ENCODE measurements around the gene RPGRIP1L. TPM values are rescaled to one million over a fixed set of nuclear protein-coding genes. Genes with fewer than 3 reads are reported as not detected.

The RPGRIP1L gene
- total RNA-seq, 1 donor from 2014 or later, result 23.2 TPM

DNA sequence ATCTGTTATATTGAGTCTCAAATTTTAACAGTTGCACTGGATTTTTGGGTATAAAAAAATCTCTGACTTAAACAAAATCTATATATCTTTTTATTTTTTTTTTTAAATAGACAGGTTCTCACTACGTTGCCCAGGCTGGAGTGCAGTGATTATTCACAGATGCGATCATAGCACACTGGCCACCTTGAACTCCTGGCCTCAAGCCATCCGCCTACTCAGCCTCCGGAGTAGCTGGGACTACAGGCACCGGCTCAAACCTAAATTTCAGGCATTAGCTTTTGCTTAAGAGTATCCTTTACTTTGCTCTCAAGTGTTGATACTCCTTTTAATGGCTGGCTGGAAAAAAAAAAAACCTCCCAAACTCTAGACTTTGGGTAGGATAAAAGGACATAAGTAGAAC, 61.6 kb downstream of the RPGRIP1L start:
- Mint-ChIP-seq H3K4me1 (no peaks in the 10 kb centered on the region), H3K9me3 (peaks cover 15% of the 10 kb centered on the region), H3K27ac (no peak overlapping the region), H3K27me3 (ENCODE audit: insufficient read depth, low read depth) (peaks cover 2% of the 10 kb centered on the region), H3K4me3 (no peak overlapping the region), H3K36me3 (peaks cover 39% of the 10 kb centered on the region)
- no peaks in the 10 kb centered on the region for H3K36me3 ChIP-seq
- H3K9ac ChIP-seq, result no peak overlapping the region
- no peaks in the 10 kb centered on the region for H3K4me1 ChIP-seq
- no peaks in the 10 kb centered on the region for H4K20me1 ChIP-seq (ENCODE audit: low read depth)
- H3F3A ChIP-seq (ENCODE audit: low read depth), result no peaks in the 10 kb centered on the region
- H3K27ac ChIP-seq, result no peak overlapping the region
- H2AFZ ChIP-seq (replicated peaks), result no peak overlapping the region
- no peak overlapping the region for H3K4me2 ChIP-seq
- H3K27me3 ChIP-seq, result no peaks in the 10 kb centered on the region
- H3K4me3 ChIP-seq, result no peak overlapping the region
- no peak for DNase-seq (ENCODE audit: low spot score)
- no peak for TF ChIP-seq EZH2 (IDR thresholded peaks at IDR 0.05)
- no peak for TF ChIP-seq EZH2phosphoT487 (IDR thresholded peaks at IDR 0.05)
- TF ChIP-seq, protein P1, sequence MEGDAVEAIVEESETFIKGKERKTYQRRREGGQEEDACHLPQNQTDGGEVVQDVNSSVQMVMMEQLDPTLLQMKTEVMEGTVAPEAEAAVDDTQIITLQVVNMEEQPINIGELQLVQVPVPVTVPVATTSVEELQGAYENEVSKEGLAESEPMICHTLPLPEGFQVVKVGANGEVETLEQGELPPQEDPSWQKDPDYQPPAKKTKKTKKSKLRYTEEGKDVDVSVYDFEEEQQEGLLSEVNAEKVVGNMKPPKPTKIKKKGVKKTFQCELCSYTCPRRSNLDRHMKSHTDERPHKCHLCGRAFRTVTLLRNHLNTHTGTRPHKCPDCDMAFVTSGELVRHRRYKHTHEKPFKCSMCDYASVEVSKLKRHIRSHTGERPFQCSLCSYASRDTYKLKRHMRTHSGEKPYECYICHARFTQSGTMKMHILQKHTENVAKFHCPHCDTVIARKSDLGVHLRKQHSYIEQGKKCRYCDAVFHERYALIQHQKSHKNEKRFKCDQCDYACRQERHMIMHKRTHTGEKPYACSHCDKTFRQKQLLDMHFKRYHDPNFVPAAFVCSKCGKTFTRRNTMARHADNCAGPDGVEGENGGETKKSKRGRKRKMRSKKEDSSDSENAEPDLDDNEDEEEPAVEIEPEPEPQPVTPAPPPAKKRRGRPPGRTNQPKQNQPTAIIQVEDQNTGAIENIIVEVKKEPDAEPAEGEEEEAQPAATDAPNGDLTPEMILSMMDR (IDR thresholded peaks at IDR 0.05), result no peak
- no peaks in the 10 kb centered on the region for H3K79me2 ChIP-seq (ENCODE audit: low read depth)
- H3K9me3 ChIP-seq (ENCODE audit: low read depth), result no peaks in the 10 kb centered on the region

DNA sequence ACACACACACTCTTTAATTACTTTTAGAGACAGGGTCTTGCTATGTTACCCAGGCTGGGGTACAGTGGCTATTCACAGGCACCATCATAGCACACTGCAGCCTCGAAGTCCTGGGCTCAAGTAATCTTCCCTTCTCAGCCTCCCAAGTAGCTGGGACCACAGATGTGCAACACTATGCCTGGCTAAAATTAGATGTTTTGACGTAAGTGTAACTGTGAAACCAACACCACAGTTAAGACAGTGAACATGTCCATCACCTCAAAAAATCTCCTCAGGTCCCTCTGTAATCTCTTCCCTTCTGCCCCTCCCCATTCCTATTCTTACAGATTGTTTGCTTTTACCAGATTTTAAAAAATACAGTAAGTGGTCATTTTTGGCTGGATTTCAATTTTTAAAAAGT, 66.7 kb downstream of the RPGRIP1L start:
- Histone ChIP-seq H3K4me3 (no peak overlapping the region), H2AFZ (replicated peaks) (no peak overlapping the region), H3K36me3 (no peaks in the 10 kb centered on the region), H4K20me1 (ENCODE audit: low read depth) (no peaks in the 10 kb centered on the region), H3K4me2 (no peak overlapping the region), H3K9me3 (ENCODE audit: low read depth) (no peaks in the 10 kb centered on the region), H3K27ac (no peak overlapping the region), H3K79me2 (ENCODE audit: low read depth) (no peaks in the 10 kb centered on the region), H3K27me3 (no peaks in the 10 kb centered on the region), H3K9ac (no peak overlapping the region), H3F3A (ENCODE audit: low read depth) (no peaks in the 10 kb centered on the region), H3K4me1 (peaks cover 10% of the 10 kb centered on the region)
- TF ChIP-seq EZH2phosphoT487 (IDR thresholded peaks at IDR 0.05), result no peak
- TF ChIP-seq EZH2 (IDR thresholded peaks at IDR 0.05), result no peak
- TF ChIP-seq, protein P1 (IDR thresholded peaks at IDR 0.05), result no peak
- Mint-ChIP-seq H3K36me3 (peaks cover 25% of the 10 kb centered on the region), H3K9me3 (no peaks in the 10 kb centered on the region), H3K27me3 (ENCODE audit: insufficient read depth, low read depth) (no peaks in the 10 kb centered on the region), H3K4me1 (peaks cover 5% of the 10 kb centered on the region), H3K4me3 (no peak overlapping the region), H3K27ac (no peak overlapping the region)
- no peak for DNase-seq (ENCODE audit: low spot score)

DNA sequence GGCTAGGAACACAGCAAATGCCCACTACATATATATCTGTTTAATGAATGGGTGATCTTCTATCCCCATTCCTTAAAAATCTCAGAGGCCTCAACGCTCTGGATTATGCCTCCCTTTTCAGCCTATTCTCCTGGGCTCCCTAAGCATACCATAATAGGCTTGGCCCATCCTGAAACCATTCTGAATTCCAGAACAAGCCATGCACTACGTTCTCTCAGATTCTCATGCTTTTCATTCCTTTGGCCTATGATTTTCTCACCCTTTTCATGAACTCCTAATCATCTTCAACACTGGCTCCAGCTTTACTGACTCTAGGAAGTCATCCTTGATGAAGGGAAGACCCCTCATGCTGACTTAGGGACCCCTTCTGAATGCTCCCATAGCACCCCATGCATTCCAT, 71.1 kb downstream of the RPGRIP1L start:
- H3K9ac ChIP-seq, result no peak overlapping the region
- peaks cover 5% of the 10 kb centered on the region for H3K4me1 Mint-ChIP-seq
- no peaks in the 10 kb centered on the region for H3K9me3 Mint-ChIP-seq
- no peak overlapping the region for H2AFZ ChIP-seq (replicated peaks)
- peaks cover 18% of the 10 kb centered on the region for H3K36me3 Mint-ChIP-seq
- DNase-seq (ENCODE audit: low spot score), result peak; percentile 31
- H3K9me3 ChIP-seq (ENCODE audit: low read depth), result no peaks in the 10 kb centered on the region
- H3K36me3 ChIP-seq, result no peaks in the 10 kb centered on the region
- no peak overlapping the region for H3K4me2 ChIP-seq
- no peaks in the 10 kb centered on the region for H3K27me3 ChIP-seq
- H3K27ac Mint-ChIP-seq, result no peak overlapping the region
- TF ChIP-seq EZH2phosphoT487 (IDR thresholded peaks at IDR 0.05) (no peak), EZH2 (IDR thresholded peaks at IDR 0.05) (no peak)
- TF ChIP-seq, protein P1 (IDR thresholded peaks at IDR 0.05), result no peak
- H3K4me3 ChIP-seq, result no peak overlapping the region
- H3K4me1 ChIP-seq, result peaks cover 11% of the 10 kb centered on the region
- no peaks in the 10 kb centered on the region for H3F3A ChIP-seq (ENCODE audit: low read depth)
- no peaks in the 10 kb centered on the region for H3K27me3 Mint-ChIP-seq (ENCODE audit: insufficient read depth, low read depth)
- H3K4me3 Mint-ChIP-seq, result no peak overlapping the region
- H3K79me2 ChIP-seq (ENCODE audit: low read depth), result no peaks in the 10 kb centered on the region
- H4K20me1 ChIP-seq (ENCODE audit: low read depth), result no peaks in the 10 kb centered on the region
- H3K27ac ChIP-seq, result no peak overlapping the region
